HG03442 (cell line): ENCODE results near the gene MMP13.
"Not testable (repeated sequence)": the region's sequence is repeated elsewhere in the genome, so short reads cannot be mapped to it uniquely, and the experiment has no call there.

Experiments
- ATAC-seq: cut with Tn5 transposase; IDR thresholded peaks from one replicate; pipeline ENCODE4 v1.9.1; 2021; ENCODE audit warnings: mild to moderate bottlenecking, moderate library complexity; ENCODE audit not compliant: unreplicated experiment

Gene MMP13

GRCh38 chr11:102903895-102904294 lies 51.6 kb downstream of the MMP13 start:
- ATAC-seq: not testable (repeated sequence)

DNA sequence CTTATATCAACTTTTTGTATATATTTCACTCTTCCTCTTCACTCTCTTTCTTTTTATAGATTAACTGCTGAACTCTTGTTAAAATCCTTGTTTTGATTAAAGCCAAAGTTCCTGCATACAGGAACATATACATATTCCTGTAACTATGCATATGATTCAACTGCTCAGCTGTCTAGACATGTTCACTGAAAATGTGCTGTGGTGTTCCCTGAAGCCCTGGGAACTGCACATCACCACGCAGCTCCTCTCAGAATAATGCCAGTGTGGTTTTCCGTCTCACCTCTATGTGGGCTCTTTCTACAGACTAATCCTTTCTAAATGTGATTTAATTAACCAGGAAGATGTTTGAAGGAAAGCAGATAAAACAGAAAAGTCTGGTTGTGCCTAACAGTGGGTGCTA lies 55.2 kb downstream of the MMP13 start:
- no peak for ATAC-seq
